OCI-LY1 (cell line): ENCODE results near the gene ZNF275.

Source experiments
- H2AFZ ChIP-seq: fragments of 200-600 bp; sonication (generic), shearing (Covaris generic); 2 replicates; pipeline ENCODE4 v1.6.0; 2014; ENCODE audit warnings: antibody characterized with exemption, mild to moderate bottlenecking, low read length
- H3F3A ChIP-seq: fragments of 200-600 bp; sonication (generic), shearing (Covaris generic); 2 replicates; pipeline ENCODE4 v1.6.0; 2014; ENCODE audit warnings: mild to moderate bottlenecking, antibody characterized with exemption, low read length, moderate library complexity; ENCODE audit not compliant: insufficient read depth
- H3K27ac ChIP-seq: fragments of 200-600 bp; sonication (generic); 2 replicates; pipeline ENCODE4 v1.5.1; 2014; ENCODE audit warnings: low read length, mixed run types, mild to moderate bottlenecking, low read depth; ENCODE audit not compliant: poor library complexity, severe bottlenecking
- H3K27me3 ChIP-seq: fragments of 200-600 bp; sonication (generic); 2 replicates; pipeline ENCODE4 v1.6.0; 2014; ENCODE audit warnings: antibody characterized with exemption, mild to moderate bottlenecking, low read length, moderate library complexity; ENCODE audit not compliant: insufficient read depth
- H3K36me3 ChIP-seq: fragments of 200-600 bp; sonication (generic); 2 replicates; pipeline ENCODE4 v1.6.1; 2014; ENCODE audit warnings: mild to moderate bottlenecking, antibody characterized with exemption, low read length, moderate library complexity, mixed read lengths; ENCODE audit not compliant: insufficient read depth
- H3K4me1 ChIP-seq: fragments of 200-600 bp; sonication (generic); 2 replicates; pipeline ENCODE4 v1.5.1; 2014; ENCODE audit warnings: mild to moderate bottlenecking, low read length, moderate library complexity; ENCODE audit not compliant: insufficient read depth, severe bottlenecking
- H3K4me2 ChIP-seq: fragments of 200-600 bp; sonication (generic), shearing (Covaris generic); 2 replicates; pipeline ENCODE4 v1.6.1; 2014; ENCODE audit warnings: low read length
- H3K4me3 ChIP-seq: fragments of 200-600 bp; sonication (generic); 2 replicates; pipeline ENCODE4 v1.5.1; 2014; ENCODE audit warnings: low read length, low read depth, mild to moderate bottlenecking, mixed read lengths; ENCODE audit not compliant: poor library complexity, severe bottlenecking
- H3K79me2 ChIP-seq: fragments of 200-600 bp; shearing (Covaris generic); 2 replicates; pipeline ENCODE4 v1.6.1; 2016; ENCODE audit warnings: mixed run types, low read length, mixed read lengths; ENCODE audit not compliant: insufficient read depth
- H3K9ac ChIP-seq: fragments of 200-600 bp; sonication (generic), shearing (Covaris generic); 2 replicates; pipeline ENCODE4 v1.6.1; 2014; ENCODE audit warnings: mild to moderate bottlenecking, low read length, mixed read lengths
- H3K9me2 ChIP-seq: fragments of 200-600 bp; sonication (generic), shearing (Covaris generic); 2 replicates; pipeline ENCODE4 v1.6.1; 2014; ENCODE audit warnings: low read depth, mild to moderate bottlenecking, low read length, mixed read lengths
- H3K9me3 ChIP-seq: fragments of 200-600 bp; shearing (Covaris generic); 2 replicates; pipeline ENCODE4 v1.6.1; 2014; ENCODE audit warnings: low read length, mixed read lengths
- H4K20me1 ChIP-seq: fragments of 200-600 bp; sonication (generic), shearing (Covaris generic); 2 replicates; pipeline ENCODE4 v1.6.0; 2016; ENCODE audit warnings: mild to moderate bottlenecking, low read length; ENCODE audit not compliant: insufficient read depth
- CTCF ChIP-seq: fragments of 200-600 bp; sonication (generic), shearing (Covaris generic); IDR thresholded peaks from 2 replicates; pipeline ENCODE4 v1.5.1; 2017; ENCODE audit warnings: mild to moderate bottlenecking, antibody characterized with exemption, low read length, moderate library complexity, mixed read lengths
- EZH2 ChIP-seq: fragments of 200-600 bp; sonication (generic), shearing (Covaris generic); IDR thresholded peaks from 2 replicates; pipeline ENCODE4 v1.8.0; 2017; ENCODE audit warnings: borderline replicate concordance, mixed run types, mild to moderate bottlenecking, antibody characterized with exemption, low read length, moderate library complexity, mixed read lengths

ZNF275 gene

GRCh38 chrX:153321381-153322124 lies 12.4 kb upstream of the ZNF275 start, which contains the start of gene PNMA6F:
PNMA6F (minus strand) TSS chrX:153321767; CDS start chrX:153320674, 1,093 bp downstream.
- Histone ChIP-seq H3K27me3 (no peaks in the 10 kb centered on the region), H3K9me2 (no peaks in the 10 kb centered on the region), H3K9ac (no peak within 1 kb of the TSS), H3K4me2 (no peak within 1 kb of the TSS), H3K4me3 (no peak within 1 kb of the TSS), H3K36me3 (no peaks in the 10 kb centered on the region), H2AFZ (no peak within 1 kb of the TSS), H3K9me3 (no peaks in the 10 kb centered on the region), H4K20me1 (no peaks in the 10 kb centered on the region), H3K79me2 (no peaks in the 10 kb centered on the region), H3K27ac (no peak within 1 kb of the TSS), H3K4me1 (no peaks in the 10 kb centered on the region), H3F3A (no peaks in the 10 kb centered on the region)
- TF ChIP-seq EZH2 (no peak), CTCF (no peak)

- Histone ChIP-seq H4K20me1 (no peaks in the 10 kb centered on the region), H3K9ac (no peak overlapping the region), H3K79me2 (no peaks in the 10 kb centered on the region), H3K4me3 (no peak overlapping the region), H3K9me2 (no peaks in the 10 kb centered on the region), H3K9me3 (no peaks in the 10 kb centered on the region), H3K27me3 (no peaks in the 10 kb centered on the region), H3K36me3 (no peaks in the 10 kb centered on the region), H3K4me2 (no peak overlapping the region), H2AFZ (no peak overlapping the region), H3K4me1 (no peaks in the 10 kb centered on the region), H3F3A (no peaks in the 10 kb centered on the region), H3K27ac (no peak overlapping the region)
- TF ChIP-seq CTCF (no peak), EZH2 (no peak)
These were observed 6.4 kb upstream of the ZNF275 start for GRCh38 chrX:153327561-153327960.

- TF ChIP-seq CTCF, result no peak
- no peak for TF ChIP-seq EZH2
- H3K9me2 ChIP-seq, result no peaks in the 10 kb centered on the region
- peaks cover 30% of the 10 kb centered on the region for H3K4me1 ChIP-seq
- no peak overlapping the region; the same call in 1 of the 2 replicates for H3K9ac ChIP-seq
- peak overlapping the region; percentile 91 for H3K4me3 ChIP-seq
- H2AFZ ChIP-seq, result no peak overlapping the region
- H3K9me3 ChIP-seq, result no peaks in the 10 kb centered on the region
- H3K27me3 ChIP-seq, result no peaks in the 10 kb centered on the region
- no peak overlapping the region for H3K27ac ChIP-seq
- H3F3A ChIP-seq, result no peaks in the 10 kb centered on the region
- H4K20me1 ChIP-seq, result no peaks in the 10 kb centered on the region
- H3K4me2 ChIP-seq, result peak overlapping the region; percentile 78
- no peaks in the 10 kb centered on the region for H3K79me2 ChIP-seq
- H3K36me3 ChIP-seq, result peaks cover 17% of the 10 kb centered on the region; the same call in 1 of the 2 replicates
These were observed 687 bp upstream of the ZNF275 start for GRCh38 chrX:153333266-153333665.
